Adrenal gland (tissue), 5 donors: ENCODE results near the gene HTR2C.

Experiments used
- POLR2A ChIP-seq, 2 donors: fragments of 450-650 bp; IDR thresholded peaks; one replicate each; pipeline ENCODE4 v1.6.1; 2017; ENCODE audit warnings: antibody characterized with exemption in 2 of 2, mild to moderate bottlenecking in 2 of 2, moderate library complexity in 1 of 2
- TF ChIP-seq, protein P1 (sequence below), 6 experiments: fragments of 450-650 bp in 4 of 6; fragments of 200-600 bp in 2 of 6; sonication (generic) in 1 of 6; IDR thresholded peaks; 1 replicate in 5 of 6; 2 replicates in 1 of 6; pipeline versions ENCODE4 v1.5.1 to v1.8.0; 2016 to 2021; ENCODE audit warnings: antibody characterized with exemption in 6 of 6, mild to moderate bottlenecking in 2 of 6, moderate library complexity in 1 of 6
- donor health status: DM: no; HTN: no; CAD: no.

DNA sequence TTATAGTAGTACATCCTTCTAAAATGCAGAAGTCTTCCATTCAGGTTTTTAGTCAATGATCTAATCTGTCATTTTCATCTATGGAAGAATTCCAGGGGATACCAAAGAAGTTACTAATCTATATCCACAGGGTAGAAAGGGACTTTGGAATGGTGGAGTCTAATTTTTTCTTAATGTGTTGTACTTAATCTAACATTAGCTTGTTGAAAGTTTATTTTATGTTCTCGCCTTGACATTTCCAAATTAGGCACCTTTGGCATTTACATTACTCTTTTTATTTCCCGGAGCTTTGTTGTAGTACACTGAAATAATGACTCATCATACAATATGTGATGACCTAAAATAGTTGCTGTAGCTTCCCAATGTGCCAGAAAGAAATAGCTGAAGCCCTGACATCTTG, 91.5 kb downstream of the HTR2C start:
- TF ChIP-seq, protein P1, sequence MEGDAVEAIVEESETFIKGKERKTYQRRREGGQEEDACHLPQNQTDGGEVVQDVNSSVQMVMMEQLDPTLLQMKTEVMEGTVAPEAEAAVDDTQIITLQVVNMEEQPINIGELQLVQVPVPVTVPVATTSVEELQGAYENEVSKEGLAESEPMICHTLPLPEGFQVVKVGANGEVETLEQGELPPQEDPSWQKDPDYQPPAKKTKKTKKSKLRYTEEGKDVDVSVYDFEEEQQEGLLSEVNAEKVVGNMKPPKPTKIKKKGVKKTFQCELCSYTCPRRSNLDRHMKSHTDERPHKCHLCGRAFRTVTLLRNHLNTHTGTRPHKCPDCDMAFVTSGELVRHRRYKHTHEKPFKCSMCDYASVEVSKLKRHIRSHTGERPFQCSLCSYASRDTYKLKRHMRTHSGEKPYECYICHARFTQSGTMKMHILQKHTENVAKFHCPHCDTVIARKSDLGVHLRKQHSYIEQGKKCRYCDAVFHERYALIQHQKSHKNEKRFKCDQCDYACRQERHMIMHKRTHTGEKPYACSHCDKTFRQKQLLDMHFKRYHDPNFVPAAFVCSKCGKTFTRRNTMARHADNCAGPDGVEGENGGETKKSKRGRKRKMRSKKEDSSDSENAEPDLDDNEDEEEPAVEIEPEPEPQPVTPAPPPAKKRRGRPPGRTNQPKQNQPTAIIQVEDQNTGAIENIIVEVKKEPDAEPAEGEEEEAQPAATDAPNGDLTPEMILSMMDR (IDR thresholded peaks at IDR 0.05) = no peak
- no peak for TF ChIP-seq POLR2A (IDR thresholded peaks at IDR 0.05)
